ENCODE results near the gene NLRP4. TPM values are rescaled to one million over a fixed set of nuclear protein-coding genes. Genes with fewer than 3 reads are reported as not detected.

The NLRP4 gene
- total and polyA plus RNA-seq, 2 of the 4 experiments (the other 2 are of a cell fraction) = not detected

DNA sequence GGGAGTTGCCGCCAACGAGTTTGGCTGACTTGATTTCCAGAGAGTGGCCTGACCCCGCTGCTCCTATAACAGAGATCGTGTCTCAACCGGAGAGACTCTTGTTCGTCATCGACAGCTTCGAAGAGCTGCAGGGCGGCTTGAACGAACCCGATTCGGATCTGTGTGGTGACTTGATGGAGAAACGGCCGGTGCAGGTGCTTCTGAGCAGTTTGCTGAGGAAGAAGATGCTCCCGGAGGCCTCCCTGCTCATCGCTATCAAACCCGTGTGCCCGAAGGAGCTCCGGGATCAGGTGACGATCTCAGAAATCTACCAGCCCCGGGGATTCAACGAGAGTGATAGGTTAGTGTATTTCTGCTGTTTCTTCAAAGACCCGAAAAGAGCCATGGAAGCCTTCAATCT is 21.6 kb downstream of the NLRP4 start:
- Histone ChIP-seq H3K4me2 (ENCODE audit: low read depth, low read length) (no peak overlapping the region), H2AK5ac (ENCODE audit: low read depth, low read length) (no peak overlapping the region), H3K9me3 (ENCODE audit: control insufficient read depth, insufficient read depth, low read length) (peaks cover 38% of the 10 kb centered on the region), H3K56ac (ENCODE audit: extremely low read depth, insufficient read depth, low read length) (no peak overlapping the region), H3K9me1 (ENCODE audit: insufficient read depth, low read length) (no peaks in the 10 kb centered on the region), H4K8ac (ENCODE audit: low read depth in 2 of 2, low read length in 2 of 2) (no peak overlapping the region), H2BK15ac (ENCODE audit: low read depth, low read length) (no peak overlapping the region), H3K36me3 (ENCODE audit: control insufficient read depth, insufficient read depth, low read length) (no peaks in the 10 kb centered on the region), H3K23ac (ENCODE audit: low read depth, low read length) (no peak overlapping the region), H2AK9ac (replicated peaks; ENCODE audit: low read depth, low read length, poor library complexity) (no peak overlapping the region), H4K5ac (ENCODE audit: low read depth, low read length) (no peak overlapping the region), H3K4me3 (ENCODE audit: insufficient read depth, low read depth, low read length) (no peak overlapping the region), H4K91ac (ENCODE audit: insufficient read depth, low read depth, low read length) (no peak overlapping the region), H2BK120ac (ENCODE audit: low read depth, low read length) (no peak overlapping the region), H3K4me1 (ENCODE audit: control insufficient read depth, insufficient read depth, low read length) (no peaks in the 10 kb centered on the region), H3K79me1 (ENCODE audit: low read depth in 1 of 2, low read length in 2 of 2) (no peaks in the 10 kb centered on the region), H2AFZ (replicated peaks; ENCODE audit: low read length, poor library complexity) (no peak overlapping the region), H3K27ac (ENCODE audit: insufficient read depth, low read length) (no peak overlapping the region), H3K14ac (replicated peaks; ENCODE audit: low read depth, low read length) (no peak overlapping the region), H3K9ac (ENCODE audit: low read depth, low read length) (no peak overlapping the region), H3K18ac (ENCODE audit: low read depth, low read length) (no peak overlapping the region), H2BK20ac (ENCODE audit: low read depth, low read length) (no peak overlapping the region), H3K27me3 (ENCODE audit: control insufficient read depth, insufficient read depth, low read length) (no peaks in the 10 kb centered on the region), H2BK5ac (ENCODE audit: low read depth, low read length, poor library complexity, severe bottlenecking) (no peak overlapping the region), H4K20me1 (ENCODE audit: insufficient read depth, low read length) (no peaks in the 10 kb centered on the region), H3K4ac (ENCODE audit: low read depth, low read length) (no peak overlapping the region)
- no peak for ATAC-seq (ENCODE audit: low read depth)
- TF ChIP-seq MAZ (IDR thresholded peaks at IDR 0.05; ENCODE audit: borderline replicate concordance, low read depth, low read length) (no peak), FOS (IDR thresholded peaks at IDR 0.05; ENCODE audit: low read depth, low read length) (no peak), MXI1 (IDR thresholded peaks at IDR 0.05; ENCODE audit: borderline replicate concordance, low read depth, low read length) (no peak), RAD21 (IDR thresholded peaks at IDR 0.05; ENCODE audit: low read length) (no peak)
- in situ Hi-C loops (cut with MboI; ENCODE audit: low sequenced_read_pairs) (no loop called here), intact Hi-C loops (cut with micrococcal nuclease) (no loop called here), dilution Hi-C loops (cut with HindIII; ENCODE audit: low sequenced_read_pairs, unreplicated experiment) (no loop called here)
- POLR2A ChIA-PET (ENCODE audit: unreplicated experiment) = no interaction called here
- CTCF ChIA-PET = no interaction called here
- 57% methylated on average over 8 of the region's 23 CpGs; no CpG with 5 or more reads in 1 of the 2 experiments for WGBS, 2 experiments (ENCODE audit: extremely low coverage in 2 of 2, insufficient read length in 1 of 2)
- DNase-seq = no peak
- no TSS peak for BruUV-seq (replicated peaks)
